Measurements from ENCODE around the gene SLBP. TPM values are rescaled to one million over a fixed set of nuclear protein-coding genes. Genes with fewer than 3 reads are reported as not detected.
"Not testable (repeated sequence)": the region's sequence is repeated elsewhere in the genome, so short reads cannot be mapped to it uniquely, and the experiment has no call there.

Gene SLBP
- total RNA-seq, 1 experiment from 2014 or later: 161 TPM

GRCh38 chr4:1711571-1712215, 426 bp downstream of the SLBP start:
- peak; percentile 52 for DNase-seq (ENCODE audit: low read depth)

GRCh38 chr4:1711055-1711570, 1.0 kb downstream of the SLBP start:
- no peak for DNase-seq (ENCODE audit: low read depth)

GRCh38 chr4:1708581-1708980, 3.5 kb downstream of the SLBP start:
- no peak for DNase-seq (ENCODE audit: low read depth)

GRCh38 chr4:1706358-1706757, 5.8 kb downstream of the SLBP start:
- no peak for DNase-seq (ENCODE audit: low read depth)

- DNase-seq (ENCODE audit: low read depth): no peak
Observed at GRCh38 chr4:1705732-1706131, 6.4 kb downstream of the SLBP start.

GRCh38 chr4:1703867-1704266, 8.3 kb downstream of the SLBP start:
- no peak for DNase-seq (ENCODE audit: low read depth)

- not testable (repeated sequence) for DNase-seq (ENCODE audit: low read depth)
Observed at GRCh38 chr4:1701671-1702070, 10.4 kb downstream of the SLBP start.

- no peak for DNase-seq (ENCODE audit: low read depth)
Observed at GRCh38 chr4:1695913-1696312, 16.2 kb downstream of the SLBP start.

- DNase-seq (ENCODE audit: low read depth): peak; percentile 65
Observed at GRCh38 chr4:1693131-1693896, 18.8 kb downstream of the SLBP start.

GRCh38 chr4:1691737-1692373, 20.3 kb downstream of the SLBP start:
- no peak for DNase-seq (ENCODE audit: low read depth)

GRCh38 chr4:1690698-1691097, 21.4 kb downstream of the SLBP start:
- DNase-seq (ENCODE audit: low read depth): no peak

- no peak for DNase-seq (ENCODE audit: low read depth)
Observed at GRCh38 chr4:1686440-1687036, 25.6 kb downstream of the SLBP start.

GRCh38 chr4:1685235-1686150, 26.6 kb downstream of the SLBP start:
- DNase-seq (ENCODE audit: low read depth): no peak

- DNase-seq (ENCODE audit: low read depth): no peak
Observed at GRCh38 chr4:1684506-1685234, 27.4 kb downstream of the SLBP start.

- DNase-seq (ENCODE audit: low read depth): peak; percentile 67
Observed at GRCh38 chr4:1683736-1684505, 28.2 kb downstream of the SLBP start, which contains the start of gene FAM53A. FAM53A (minus strand) TSS chr4:1684313; CDS start chr4:1668741, 15,572 bp downstream.

GRCh38 chr4:1683261-1683735, 28.8 kb downstream of the SLBP start:
- DNase-seq (ENCODE audit: low read depth): peak; percentile 63

- no peak for DNase-seq (ENCODE audit: low read depth)
Observed at GRCh38 chr4:1682860-1683259, 29.3 kb downstream of the SLBP start.

- no peak for DNase-seq (ENCODE audit: low read depth)
Observed at GRCh38 chr4:1678244-1678643, 33.9 kb downstream of the SLBP start.

Data from M059J (cell line).